ENCODE data around the gene GNB1L. TPM values are rescaled to one million over a fixed set of nuclear protein-coding genes. Genes with fewer than 3 reads are reported as not detected.

Gene GNB1L
- total RNA-seq, 1 donor from 2014 or later: 7.8 TPM

- DNase-seq (no peak), ATAC-seq (no peak)
- no peak overlapping the region for H3K4me3 ChIP-seq
- H3K9me3 ChIP-seq: no peaks in the 10 kb centered on the region
- H3K36me3 ChIP-seq: no peaks in the 10 kb centered on the region
- TF ChIP-seq CTCF (IDR thresholded peaks at IDR 0.05): no peak
- H3K4me1 ChIP-seq: no peaks in the 10 kb centered on the region
- intact Hi-C loops (cut with DNase I): no loop called here
- H3K27me3 ChIP-seq: no peaks in the 10 kb centered on the region
- no peak overlapping the region for H3K27ac ChIP-seq
Measured at GRCh38 chr22:19798003-19798665, 56.5 kb downstream of the GNB1L start.

- no peak for TF ChIP-seq CTCF (IDR thresholded peaks at IDR 0.05)
- Histone ChIP-seq H3K4me1 (no peaks in the 10 kb centered on the region), H3K36me3 (no peaks in the 10 kb centered on the region), H3K4me3 (no peak overlapping the region), H3K9me3 (no peaks in the 10 kb centered on the region), H3K27ac (no peak overlapping the region), H3K27me3 (no peaks in the 10 kb centered on the region)
- intact Hi-C loops (cut with DNase I): no loop called here
- ATAC-seq: no peak
- no peak for DNase-seq
Measured at GRCh38 chr22:19797086-19798002, 57.3 kb downstream of the GNB1L start.

GRCh38 chr22:19796160-19796559 lies 58.5 kb downstream of the GNB1L start:
- H3K36me3 ChIP-seq: no peaks in the 10 kb centered on the region
- intact Hi-C loops (cut with DNase I): no loop called here
- H3K9me3 ChIP-seq: no peaks in the 10 kb centered on the region
- no peaks in the 10 kb centered on the region for H3K4me1 ChIP-seq
- no peaks in the 10 kb centered on the region for H3K27me3 ChIP-seq
- no peak overlapping the region for H3K27ac ChIP-seq
- ATAC-seq (no peak), DNase-seq (no peak)
- H3K4me3 ChIP-seq: no peak overlapping the region
- TF ChIP-seq CTCF (IDR thresholded peaks at IDR 0.05): no peak

- no peak for ATAC-seq
Measured at GRCh38 chr22:19795617-19796008, 59.1 kb downstream of the GNB1L start.

GRCh38 chr22:19793661-19794310 lies 60.9 kb downstream of the GNB1L start:
- no peaks in the 10 kb centered on the region for H3K4me1 ChIP-seq
- no peak overlapping the region for H3K4me3 ChIP-seq
- no peaks in the 10 kb centered on the region for H3K27me3 ChIP-seq
- no peak for TF ChIP-seq CTCF (IDR thresholded peaks at IDR 0.05)
- DNase-seq (no peak), ATAC-seq (no peak)
- no peaks in the 10 kb centered on the region for H3K36me3 ChIP-seq
- no peak overlapping the region for H3K27ac ChIP-seq
- intact Hi-C loops (cut with DNase I): no loop called here
- no peaks in the 10 kb centered on the region for H3K9me3 ChIP-seq

More at GRCh38 chr22:19795617-19796008, 59.1 kb downstream of the GNB1L start:
- H3K27ac ChIP-seq: no peak overlapping the region
- no peaks in the 10 kb centered on the region for H3K27me3 ChIP-seq
- intact Hi-C loops (cut with DNase I): no loop called here
- no peak for TF ChIP-seq CTCF (IDR thresholded peaks at IDR 0.05)
- DNase-seq: no peak
- H3K36me3 ChIP-seq: no peaks in the 10 kb centered on the region
- no peaks in the 10 kb centered on the region for H3K9me3 ChIP-seq
- H3K4me3 ChIP-seq: no peak overlapping the region
- no peaks in the 10 kb centered on the region for H3K4me1 ChIP-seq

All from upper lobe of right lung (tissue), 1 donor.